IMR-90 (cell line): ENCODE measurements around the gene POU2F1. TPM values are rescaled to one million over a fixed set of nuclear protein-coding genes. Genes with fewer than 3 reads are reported as not detected.
A peak's percentile ranks its signal among the peaks of the same experiment; 100 is the strongest.

ENCODE experiments used
- ATAC-seq: fragments of 200-7000 bp; cut with Tn5 transposase; 2 replicates; pipeline ENCODE4 v1.9.1; 2020; ENCODE audit warnings: low read depth, mild to moderate bottlenecking, moderate library complexity
- BruUV-seq: library from RNA; stranded (reverse); fragments of 400-500 nt; replicated peaks from 2 replicates; lab custom pipeline; 2021; lab: Mats Ljungman, UMichigan
- CTCF ChIA-PET: fragments of 300-600 bp; formaldehyde crosslinking; extraction: SDS; loops from one replicate; lab custom pipeline; 2021; ENCODE audit warnings: antibody characterized with exemption; lab: Yijun Ruan, JAX
- POLR2A ChIA-PET: fragments of 300-600 bp; sonication (Branson Sonifier 250); formaldehyde crosslinking; loops from one replicate; lab custom pipeline; 2022; ENCODE audit warnings: antibody characterized with exemption; ENCODE audit not compliant: unreplicated experiment; lab: Charles Lee
- DNase-seq: peaks from one replicate; pipeline ENCODE4 v3.0.0; 2013
- H2AFZ ChIP-seq: replicated peaks from 2 replicates; pipeline ENCODE3; 2013; ENCODE audit warnings: low read length, mild to moderate bottlenecking; ENCODE audit not compliant: poor library complexity
- H2AK5ac ChIP-seq: 2 replicates; pipeline ENCODE4 v1.6.1; 2013; ENCODE audit warnings: low read depth, low read length, inconsistent platforms
- H2AK9ac ChIP-seq: replicated peaks from 2 replicates; pipeline ENCODE3; 2013; ENCODE audit warnings: mild to moderate bottlenecking, low read depth, low read length, moderate library complexity; ENCODE audit not compliant: poor library complexity
- H2BK120ac ChIP-seq: 2 replicates; pipeline ENCODE4 v1.6.1; 2013; ENCODE audit warnings: low read depth, low read length, inconsistent platforms
- H2BK15ac ChIP-seq: 3 replicates; pipeline ENCODE4 v1.6.1; 2013; ENCODE audit warnings: low read depth, low read length, inconsistent platforms
- H2BK20ac ChIP-seq: 2 replicates; pipeline ENCODE4 v1.6.1; 2013; ENCODE audit warnings: low read depth, mild to moderate bottlenecking, inconsistent platforms, low read length, moderate library complexity
- H2BK5ac ChIP-seq: 2 replicates; pipeline ENCODE4 v1.6.1; 2013; ENCODE audit warnings: mild to moderate bottlenecking, low read depth, low read length, inconsistent platforms; ENCODE audit not compliant: poor library complexity, severe bottlenecking
- H3K14ac ChIP-seq: replicated peaks from 2 replicates; pipeline ENCODE4 v1.6.1; 2013; ENCODE audit warnings: low read depth, low read length, inconsistent platforms
- H3K18ac ChIP-seq: 2 replicates; pipeline ENCODE4 v1.6.1; 2013; ENCODE audit warnings: low read depth, low read length, control low read depth
- H3K23ac ChIP-seq: 2 replicates; pipeline ENCODE4 v1.6.1; 2013; ENCODE audit warnings: low read depth, low read length, inconsistent platforms
- H3K27ac ChIP-seq: 2 replicates; pipeline ENCODE4 v1.5.1; 2013; ENCODE audit warnings: mild to moderate bottlenecking, control low read depth, low read length; ENCODE audit not compliant: insufficient read depth
- H3K27me3 ChIP-seq: 2 replicates; pipeline ENCODE4 v1.6.1; 2013; ENCODE audit warnings: low read length; ENCODE audit not compliant: control insufficient read depth, insufficient read depth
- H3K36me3 ChIP-seq: 2 replicates; pipeline ENCODE4 v1.6.1; 2013; ENCODE audit warnings: low read length, mixed read lengths; ENCODE audit not compliant: control insufficient read depth, insufficient read depth
- H3K4ac ChIP-seq: 2 replicates; pipeline ENCODE4 v1.6.1; 2013; ENCODE audit warnings: low read depth, low read length, inconsistent platforms
- H3K4me1 ChIP-seq: 2 replicates; pipeline ENCODE4 v1.6.1; 2013; ENCODE audit warnings: low read length, mixed read lengths; ENCODE audit not compliant: control insufficient read depth, insufficient read depth
- H3K4me2 ChIP-seq: 2 replicates; pipeline ENCODE4 v1.6.1; 2013; ENCODE audit warnings: low read depth, mild to moderate bottlenecking, control low read depth, low read length, moderate library complexity
- H3K4me3 ChIP-seq: 2 replicates; pipeline ENCODE4 v1.5.1; 2013; ENCODE audit warnings: low read depth, mild to moderate bottlenecking, control low read depth, low read length, moderate library complexity; ENCODE audit not compliant: insufficient read depth
- H3K56ac ChIP-seq: 2 replicates; pipeline ENCODE4 v1.6.1; 2013; ENCODE audit warnings: low read length, inconsistent platforms; ENCODE audit not compliant: insufficient read depth; ENCODE audit errors: extremely low read depth
- H3K79me1 ChIP-seq, 2 experiments: 2 replicates each; pipeline ENCODE4 v1.6.1; 2013; ENCODE audit warnings: low read length in 2 of 2, inconsistent platforms in 1 of 2, low read depth in 1 of 2
- H3K9ac ChIP-seq: 2 replicates; pipeline ENCODE4 v1.6.1; 2013; ENCODE audit warnings: low read depth, low read length, control low read depth
- H3K9me1 ChIP-seq: 2 replicates; pipeline ENCODE4 v1.6.1; 2013; ENCODE audit warnings: low read length, inconsistent platforms; ENCODE audit not compliant: insufficient read depth
- H3K9me3 ChIP-seq: 2 replicates; pipeline ENCODE4 v1.6.1; 2013; ENCODE audit warnings: low read length; ENCODE audit not compliant: control insufficient read depth, insufficient read depth
- H4K20me1 ChIP-seq: 2 replicates; pipeline ENCODE4 v1.6.1; 2013; ENCODE audit warnings: low read length, inconsistent platforms; ENCODE audit not compliant: insufficient read depth
- H4K5ac ChIP-seq: 2 replicates; pipeline ENCODE4 v1.6.1; 2013; ENCODE audit warnings: mild to moderate bottlenecking, low read depth, low read length, control low read depth
- H4K8ac ChIP-seq, 2 experiments: 2 replicates each; pipeline ENCODE4 v1.6.1; 2013; ENCODE audit warnings: low read depth in 2 of 2, low read length in 2 of 2, control low read depth in 1 of 2, inconsistent platforms in 1 of 2
- H4K91ac ChIP-seq: 2 replicates; pipeline ENCODE4 v1.6.1; 2013; ENCODE audit warnings: low read depth, low read length, inconsistent platforms; ENCODE audit not compliant: insufficient read depth
- MAFK ChIP-seq: IDR thresholded peaks from 2 replicates; pipeline ENCODE4 v1.6.1; 2012; ENCODE audit warnings: low read depth, low read length, improper control_type of control experiment
- RCOR1 ChIP-seq: IDR thresholded peaks from 2 replicates; pipeline ENCODE4 v1.6.1; 2012; ENCODE audit warnings: mild to moderate bottlenecking, low read length, improper control_type of control experiment; ENCODE audit not compliant: insufficient replicate concordance
- WGBS, 2 experiments: methylation state at CpG; one replicate each; pipeline versions ENCODE4 v1.1.5 to v1.1.7; 2013; ENCODE audit warnings: missing lambda C conversion rate in 2 of 2; ENCODE audit not compliant: insufficient read length in 1 of 2; ENCODE audit errors: extremely low coverage in 2 of 2; 5-methylcytosine and 5-hydroxymethylcytosine counted together
- dilution Hi-C: fragments of 300-500 bp; cut with HindIII; formaldehyde crosslinking; loops from one replicate; pipeline ENCODE4 v1.14.3; 2018; ENCODE audit warnings: low sequenced_read_pairs; ENCODE audit not compliant: unreplicated experiment
- in situ Hi-C: fragments of 300-500 bp; cut with MboI; formaldehyde crosslinking; loops from 3 replicates; pipeline ENCODE4 v1.14.3; 2019; ENCODE audit warnings: low sequenced_read_pairs, inconsistent platforms, mixed read lengths
- intact Hi-C: fragments of 100-400 bp; cut with micrococcal nuclease; formaldehyde crosslinking; loops from 2 replicates; pipeline ENCODE4 v1.10.0; 2022
- polyA plus RNA-seq, 3 experiments: library from polyadenylated mRNA; depleted of rRNA; stranded (reverse); fragments of >200 nt; gene quantifications; 2 replicates each; pipeline ENCODE4 v1.2.3, GENCODE V29; 2012; ENCODE audit warnings: low replicate concordance in 1 of 3
- total RNA-seq: library from RNA; depleted of rRNA; stranded (reverse); fragments of >200 nt; gene quantifications from 2 replicates; pipeline ENCODE4 v1.2.3, GENCODE V29; 2012

The POU2F1 gene
- total and polyA plus RNA-seq, 2 of the 4 experiments (the other 2 are of a cell fraction), result 1.2 to 3.4 TPM

GRCh38 chr1:167387251-167387910 lies 166.7 kb downstream of the POU2F1 start:
- Histone ChIP-seq H3K56ac (no peak overlapping the region), H3K18ac (no peak overlapping the region), H4K8ac (no peak overlapping the region), H3K36me3 (peaks cover 3% of the 10 kb centered on the region), H3K27ac (no peak overlapping the region), H3K79me1 (no peaks in the 10 kb centered on the region), H2BK15ac (no peak overlapping the region), H2BK20ac (no peak overlapping the region), H2AFZ (no peak overlapping the region), H3K4me1 (no peaks in the 10 kb centered on the region), H4K91ac (no peak overlapping the region), H4K20me1 (no peaks in the 10 kb centered on the region), H2BK5ac (no peak overlapping the region), H2AK9ac (no peak overlapping the region), H2AK5ac (no peak overlapping the region), H3K27me3 (no peaks in the 10 kb centered on the region), H3K9me1 (no peaks in the 10 kb centered on the region), H3K9ac (no peak overlapping the region), H4K5ac (no peak overlapping the region), H3K4me3 (no peak overlapping the region), H3K9me3 (no peaks in the 10 kb centered on the region), H3K23ac (no peak overlapping the region), H2BK120ac (no peak overlapping the region), H3K4me2 (no peak overlapping the region), H3K14ac (no peak overlapping the region), H3K4ac (no peak overlapping the region)
- intact Hi-C loops, result no loop called here
- no CpG with 5 or more reads among the region's 7 CpGs for WGBS, 2 experiments
- in situ Hi-C loops, result no loop called here
- dilution Hi-C loops, result no loop called here
- no peak for TF ChIP-seq RCOR1
- TF ChIP-seq MAFK, result peak; percentile 84
- ATAC-seq, result no peak
- ChIA-PET POLR2A (no interaction called here), CTCF (interaction anchor here (1.0 kb wide), 1 partner anchor 14 kb away, joined by 3 read pairs; no protein-coding TSS in a partner anchor)
- DNase-seq, result no peak
- BruUV-seq, result no TSS peak
